Esophagus squamous epithelium (tissue), 4 donors: ENCODE data around the gene GRIK2.

Source experiments
- POLR2A ChIP-seq, 4 donors: fragments of 450-650 bp; IDR thresholded peaks; one replicate each; pipeline ENCODE4 v1.6.1; 2017; ENCODE audit warnings: antibody characterized with exemption in 4 of 4, mild to moderate bottlenecking in 4 of 4, moderate library complexity in 3 of 4
- TF ChIP-seq, protein P1 (sequence below), 6 experiments: fragments of 450-650 bp in 4 of 6; fragments of 200-600 bp in 2 of 6; sonication (generic) in 2 of 6; IDR thresholded peaks; one replicate each; pipeline ENCODE4 v1.5.1; 2016 to 2019; ENCODE audit warnings: antibody characterized with exemption in 6 of 6, mild to moderate bottlenecking in 4 of 6, moderate library complexity in 4 of 6

DNA sequence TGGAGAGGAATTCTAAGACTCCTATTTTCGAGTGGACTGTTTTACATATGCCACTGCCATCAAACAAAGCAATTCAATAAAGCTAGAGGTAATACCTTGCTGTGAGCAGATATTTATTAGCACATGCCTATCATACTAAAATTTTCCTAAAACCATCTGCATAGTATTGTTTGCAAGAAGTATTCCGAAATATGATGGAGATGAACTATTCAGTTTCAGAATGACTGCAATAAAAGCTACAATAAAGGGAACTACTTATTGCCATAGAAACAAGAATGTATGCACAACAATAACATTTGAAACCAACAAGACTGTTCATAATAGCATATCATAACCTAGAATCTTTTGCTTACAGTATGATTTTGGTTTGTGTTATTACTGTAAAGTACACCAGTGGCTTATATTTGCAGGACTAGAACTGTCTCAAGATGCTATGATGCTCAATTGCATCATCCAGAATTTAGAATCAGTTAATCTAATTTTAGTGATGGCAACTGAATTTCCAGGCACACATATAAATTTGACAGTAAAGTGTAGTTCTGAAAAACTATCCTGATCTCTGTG, 144.3 kb downstream of the GRIK2 start:
- no peak for TF ChIP-seq POLR2A (IDR thresholded peaks at IDR 0.05)
- TF ChIP-seq, protein P1, sequence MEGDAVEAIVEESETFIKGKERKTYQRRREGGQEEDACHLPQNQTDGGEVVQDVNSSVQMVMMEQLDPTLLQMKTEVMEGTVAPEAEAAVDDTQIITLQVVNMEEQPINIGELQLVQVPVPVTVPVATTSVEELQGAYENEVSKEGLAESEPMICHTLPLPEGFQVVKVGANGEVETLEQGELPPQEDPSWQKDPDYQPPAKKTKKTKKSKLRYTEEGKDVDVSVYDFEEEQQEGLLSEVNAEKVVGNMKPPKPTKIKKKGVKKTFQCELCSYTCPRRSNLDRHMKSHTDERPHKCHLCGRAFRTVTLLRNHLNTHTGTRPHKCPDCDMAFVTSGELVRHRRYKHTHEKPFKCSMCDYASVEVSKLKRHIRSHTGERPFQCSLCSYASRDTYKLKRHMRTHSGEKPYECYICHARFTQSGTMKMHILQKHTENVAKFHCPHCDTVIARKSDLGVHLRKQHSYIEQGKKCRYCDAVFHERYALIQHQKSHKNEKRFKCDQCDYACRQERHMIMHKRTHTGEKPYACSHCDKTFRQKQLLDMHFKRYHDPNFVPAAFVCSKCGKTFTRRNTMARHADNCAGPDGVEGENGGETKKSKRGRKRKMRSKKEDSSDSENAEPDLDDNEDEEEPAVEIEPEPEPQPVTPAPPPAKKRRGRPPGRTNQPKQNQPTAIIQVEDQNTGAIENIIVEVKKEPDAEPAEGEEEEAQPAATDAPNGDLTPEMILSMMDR (IDR thresholded peaks at IDR 0.05), result no peak
